ENCODE data around the gene KCNMA1.

The KCNMA1 gene

DNA sequence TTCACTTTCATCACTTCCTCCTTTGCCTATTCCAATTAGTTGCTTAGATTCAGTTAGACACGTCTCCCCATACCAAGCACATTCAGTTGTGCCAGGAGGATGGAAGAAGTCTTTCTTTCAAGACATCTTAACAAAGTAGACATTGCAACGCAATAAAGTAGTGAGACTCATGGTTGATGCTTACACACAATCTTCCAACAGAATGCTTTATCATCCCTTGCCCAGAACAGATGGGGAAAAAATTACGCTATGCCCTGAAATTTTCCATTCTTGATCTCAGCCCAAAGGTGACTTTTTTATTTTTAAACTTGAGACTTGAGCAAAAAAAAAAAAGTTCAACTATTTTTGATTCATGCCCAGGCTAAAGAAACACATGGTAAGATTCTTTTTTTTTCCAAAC is 74.9 kb downstream of the KCNMA1 start:
- TF ChIP-seq, protein P1, sequence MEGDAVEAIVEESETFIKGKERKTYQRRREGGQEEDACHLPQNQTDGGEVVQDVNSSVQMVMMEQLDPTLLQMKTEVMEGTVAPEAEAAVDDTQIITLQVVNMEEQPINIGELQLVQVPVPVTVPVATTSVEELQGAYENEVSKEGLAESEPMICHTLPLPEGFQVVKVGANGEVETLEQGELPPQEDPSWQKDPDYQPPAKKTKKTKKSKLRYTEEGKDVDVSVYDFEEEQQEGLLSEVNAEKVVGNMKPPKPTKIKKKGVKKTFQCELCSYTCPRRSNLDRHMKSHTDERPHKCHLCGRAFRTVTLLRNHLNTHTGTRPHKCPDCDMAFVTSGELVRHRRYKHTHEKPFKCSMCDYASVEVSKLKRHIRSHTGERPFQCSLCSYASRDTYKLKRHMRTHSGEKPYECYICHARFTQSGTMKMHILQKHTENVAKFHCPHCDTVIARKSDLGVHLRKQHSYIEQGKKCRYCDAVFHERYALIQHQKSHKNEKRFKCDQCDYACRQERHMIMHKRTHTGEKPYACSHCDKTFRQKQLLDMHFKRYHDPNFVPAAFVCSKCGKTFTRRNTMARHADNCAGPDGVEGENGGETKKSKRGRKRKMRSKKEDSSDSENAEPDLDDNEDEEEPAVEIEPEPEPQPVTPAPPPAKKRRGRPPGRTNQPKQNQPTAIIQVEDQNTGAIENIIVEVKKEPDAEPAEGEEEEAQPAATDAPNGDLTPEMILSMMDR (IDR thresholded peaks at IDR 0.05; ENCODE audit: low read depth, low read length): no peak
- DNase-seq (ENCODE audit: low read depth, low spot score): no peak
- in situ Hi-C loops (cut with HindIII; ENCODE audit: low sequenced_read_pairs): no loop called here
- no peak overlapping the region for H3K4me3 ChIP-seq (ENCODE audit: low read depth, low read length)

DNA sequence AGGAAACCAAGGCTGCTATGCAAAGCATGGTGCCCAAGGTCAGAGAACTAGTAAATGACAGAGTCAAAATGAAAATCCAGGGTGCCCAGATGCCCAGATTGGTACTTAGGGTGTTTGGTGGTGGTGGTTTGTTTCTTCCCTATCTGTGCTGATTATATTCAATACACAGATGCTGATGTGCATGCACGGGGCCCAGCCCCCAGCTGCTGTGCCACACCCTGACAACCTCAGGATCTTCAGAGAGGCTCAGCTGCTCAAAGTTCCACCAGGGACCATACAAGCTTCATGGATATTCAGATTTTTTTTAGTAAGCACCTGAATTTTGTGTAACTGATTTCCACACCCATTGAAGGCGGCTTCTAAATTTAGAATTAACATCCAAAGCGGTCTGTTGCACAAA is 75.6 kb downstream of the KCNMA1 start:
- TF ChIP-seq, protein P1 (IDR thresholded peaks at IDR 0.05; ENCODE audit: low read depth, low read length): no peak
- in situ Hi-C loops (cut with HindIII; ENCODE audit: low sequenced_read_pairs): no loop called here
- no peak for DNase-seq (ENCODE audit: low read depth, low spot score)
- no peak overlapping the region for H3K4me3 ChIP-seq (ENCODE audit: low read depth, low read length)

DNA sequence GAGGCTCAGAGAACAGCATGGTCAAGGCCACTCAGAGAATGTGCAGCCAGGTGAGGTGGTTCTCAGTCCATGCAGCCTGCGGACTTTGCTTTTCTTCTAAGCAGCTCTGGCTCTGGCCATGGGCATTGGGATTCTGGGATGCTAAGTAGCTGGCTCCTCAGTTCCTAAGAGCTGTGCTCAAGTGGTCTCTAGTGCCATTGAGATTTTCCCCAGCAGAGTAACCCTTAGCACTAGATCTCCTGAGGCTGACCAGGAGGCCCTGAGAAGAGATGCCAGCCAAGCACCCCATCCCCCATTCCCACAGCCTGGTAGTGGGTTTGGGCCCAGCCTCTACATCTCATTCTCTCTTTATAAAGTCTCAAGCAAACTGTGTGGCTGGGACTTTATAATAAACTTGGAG is 77.1 kb downstream of the KCNMA1 start:
- TF ChIP-seq, protein P1 (IDR thresholded peaks at IDR 0.05; ENCODE audit: low read depth, low read length): no peak
- in situ Hi-C loops (cut with HindIII; ENCODE audit: low sequenced_read_pairs): no loop called here
- H3K4me3 ChIP-seq (ENCODE audit: low read depth, low read length): no peak overlapping the region
- no peak for DNase-seq (ENCODE audit: low read depth, low spot score)

GRCh38 chr10:77560052-77560451 is 77.6 kb downstream of the KCNMA1 start:
- no peak for DNase-seq (ENCODE audit: low read depth, low spot score)
- H3K4me3 ChIP-seq (ENCODE audit: low read depth, low read length): no peak overlapping the region
- in situ Hi-C loops (cut with HindIII; ENCODE audit: low sequenced_read_pairs): no loop called here
- TF ChIP-seq, protein P1 (IDR thresholded peaks at IDR 0.05; ENCODE audit: low read depth, low read length): no peak

DNA sequence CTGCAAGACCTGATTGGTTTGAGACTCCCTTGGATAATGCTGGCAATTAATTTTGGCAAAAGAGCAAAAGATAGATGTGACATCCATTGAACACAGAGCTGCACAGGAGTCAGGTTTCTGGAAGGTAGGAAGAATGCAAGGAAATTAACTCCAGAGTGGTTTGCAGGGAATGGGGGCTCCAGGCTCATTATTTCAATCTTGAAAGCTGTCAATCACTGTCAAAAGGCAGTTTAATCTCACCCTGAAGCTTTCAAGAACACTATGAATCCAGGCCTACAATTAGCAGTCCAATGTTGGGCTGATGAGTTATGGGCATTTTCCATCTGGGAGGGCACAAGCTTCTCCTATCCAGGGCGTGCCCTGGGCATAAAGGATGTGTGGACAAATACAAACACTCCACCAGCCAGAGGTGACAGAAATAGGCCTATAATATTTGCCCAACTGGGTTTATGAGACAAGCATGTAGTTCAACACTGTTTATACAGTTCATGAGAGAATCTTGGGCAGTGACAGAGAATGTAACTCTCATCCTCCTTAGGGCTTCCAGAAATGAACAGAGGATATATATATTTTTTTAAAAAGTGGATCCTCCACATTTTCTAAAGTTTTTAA is 80.5 kb downstream of the KCNMA1 start:
- DNase-seq (ENCODE audit: low read depth, low spot score): no peak
- in situ Hi-C loops (cut with HindIII; ENCODE audit: low sequenced_read_pairs): no loop called here
- no peak overlapping the region for H3K4me3 ChIP-seq (ENCODE audit: low read depth, low read length)
- TF ChIP-seq, protein P1 (IDR thresholded peaks at IDR 0.05; ENCODE audit: low read depth, low read length): no peak

DNA sequence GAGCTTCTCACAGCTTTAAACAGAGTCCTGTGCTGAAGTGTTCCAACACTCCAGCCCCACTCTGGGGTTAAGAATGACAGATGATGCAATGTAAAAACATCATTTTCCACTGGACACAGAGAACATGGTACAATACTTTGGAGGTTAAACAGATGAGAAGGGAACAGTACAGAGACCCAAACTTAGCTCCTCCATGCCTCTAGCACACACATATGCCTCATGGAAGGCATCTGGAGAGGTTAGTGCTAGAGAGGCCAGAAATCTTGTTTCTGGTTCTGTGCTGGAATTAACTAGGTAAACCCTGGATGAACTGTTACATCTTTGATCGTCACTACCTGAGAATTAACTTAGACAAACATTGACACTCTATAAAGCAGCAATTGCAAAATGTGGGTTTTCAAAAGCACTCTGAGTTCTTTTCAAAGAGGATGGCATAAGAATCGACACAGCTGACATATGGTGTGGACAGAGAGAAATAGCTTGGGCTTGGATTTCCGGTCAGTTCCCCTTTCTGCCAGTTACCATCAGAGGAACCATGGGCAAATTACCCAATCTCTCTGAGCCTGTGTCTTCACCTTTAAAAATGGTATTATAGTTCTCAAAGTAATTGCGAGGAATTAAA is 81.9 kb downstream of the KCNMA1 start:
- H3K4me3 ChIP-seq (ENCODE audit: low read depth, low read length): no peak overlapping the region
- in situ Hi-C loops (cut with HindIII; ENCODE audit: low sequenced_read_pairs): no loop called here
- DNase-seq (ENCODE audit: low read depth, low spot score): peak; percentile 74
- TF ChIP-seq, protein P1 (IDR thresholded peaks at IDR 0.05; ENCODE audit: low read depth, low read length): no peak
